ENCODE data around the gene STX2. TPM values are rescaled to one million over a fixed set of nuclear protein-coding genes. Genes with fewer than 3 reads are reported as not detected.
"Not testable (repeated sequence)": the region's sequence is repeated elsewhere in the genome, so short reads cannot be mapped to it uniquely, and the experiment has no call there.

Gene STX2
- total RNA-seq, 2 experiments from 2014 or later, result 13.4 to 14.1 TPM

DNA sequence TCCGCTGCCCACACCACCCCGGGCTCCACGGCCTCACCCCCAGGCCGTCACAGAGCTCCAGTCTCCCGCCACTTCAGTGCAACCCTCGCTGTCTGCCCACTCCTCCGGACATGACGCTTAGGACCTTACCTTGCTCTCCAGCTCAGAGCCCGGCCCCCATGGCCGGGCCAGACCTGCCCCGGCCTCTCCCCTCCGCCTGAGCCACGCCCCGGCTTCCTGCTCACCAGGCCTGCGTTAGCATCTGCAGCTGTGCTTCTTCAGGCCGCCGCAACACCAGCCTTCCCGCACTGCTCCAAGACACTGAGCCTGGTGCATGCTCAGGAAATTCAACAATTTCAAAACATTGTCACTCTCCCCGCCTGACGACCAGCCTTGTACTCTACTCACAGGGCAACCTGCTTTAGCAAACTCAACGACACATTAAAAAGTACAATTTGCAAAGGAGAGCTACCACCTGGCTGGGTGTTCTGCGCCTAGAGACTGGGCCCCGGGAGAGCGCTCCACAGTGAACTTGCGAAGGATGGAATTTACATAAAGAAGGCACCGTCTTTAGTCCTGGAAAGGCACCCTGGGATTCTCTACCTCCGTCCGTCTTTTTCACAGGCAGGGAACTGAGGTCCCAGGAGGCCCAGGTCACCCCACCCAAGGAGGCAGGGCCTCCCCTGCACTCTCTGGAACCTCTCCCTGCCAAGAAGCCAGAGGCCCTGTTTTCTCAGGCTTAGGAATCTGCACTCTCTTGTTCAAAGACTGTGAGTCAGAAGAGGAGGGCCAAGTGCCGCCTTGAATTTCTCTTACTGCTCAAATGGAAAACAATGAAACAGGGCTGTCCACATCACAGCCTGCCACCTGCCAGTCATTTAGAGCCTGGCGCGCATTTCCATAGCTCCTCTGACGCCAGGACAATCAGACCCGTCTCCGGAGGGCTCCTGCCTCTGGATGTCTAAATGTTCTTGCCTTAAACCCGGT, 51.3 kb downstream of the STX2 start:
- no peak overlapping the region for H3K4me3 Mint-ChIP-seq
- H3K4me1 ChIP-seq (ENCODE audit: insufficient read depth, low read length), result no peaks in the 10 kb centered on the region
- peaks cover 79% of the 10 kb centered on the region for H3K36me3 Mint-ChIP-seq (ENCODE audit: low read depth)
- no peaks in the 10 kb centered on the region for H3K27me3 Mint-ChIP-seq
- H3K27ac Mint-ChIP-seq, result no peak overlapping the region
- H3K9me3 ChIP-seq (ENCODE audit: control insufficient read depth in 1 of 2, insufficient read depth in 1 of 2, low read length in 2 of 2), result peaks cover 10 to 30% of the 10 kb centered on the region in 2 experiments
- DNase-seq (no peak), ATAC-seq (ENCODE audit: poor library complexity) (no peak)
- no peak overlapping the region for H3K27ac ChIP-seq (ENCODE audit: low read depth in 1 of 2, low read length in 2 of 2)
- no peaks in the 10 kb centered on the region for H3K4me1 Mint-ChIP-seq (ENCODE audit: low read depth)
- ChIA-PET POLR2A (no interaction called here), CTCF (no interaction called here)
- H3K36me3 ChIP-seq (ENCODE audit: insufficient read depth, low read length), result peaks cover 16% of the 10 kb centered on the region
- H3K9me3 Mint-ChIP-seq, result peaks cover 5% of the 10 kb centered on the region
- no peak for TF ChIP-seq CTCF (IDR thresholded peaks at IDR 0.05)
- H3K27me3 ChIP-seq (ENCODE audit: control insufficient read depth in 1 of 2, insufficient read depth in 2 of 2, low read length in 2 of 2), result no peaks in the 10 kb centered on the region
- intact Hi-C loops (cut with DNase I, micrococcal nuclease), result no loop called here
- no peak overlapping the region for H3K4me3 ChIP-seq (ENCODE audit: low read length)

DNA sequence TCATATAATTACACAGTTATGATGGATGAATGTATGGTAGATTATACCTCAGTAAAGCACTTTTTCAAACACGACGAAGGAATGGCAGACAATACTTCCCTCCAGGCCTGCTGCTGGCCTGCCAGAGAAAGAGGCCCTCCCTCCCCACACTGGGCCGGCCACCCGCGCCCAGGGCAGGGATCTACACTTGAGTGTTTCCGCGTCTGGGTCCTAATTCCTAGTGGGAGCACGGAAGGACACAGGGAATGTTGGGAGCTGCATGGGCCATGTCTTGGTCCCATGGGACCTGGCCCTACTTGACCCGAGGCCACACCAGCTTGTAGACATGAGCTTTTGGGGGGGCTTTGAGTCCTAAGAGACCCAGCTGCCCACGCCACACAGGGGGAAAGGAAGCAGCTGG, 52.0 kb downstream of the STX2 start:
- Mint-ChIP-seq H3K4me1 (ENCODE audit: low read depth) (no peaks in the 10 kb centered on the region), H3K36me3 (ENCODE audit: low read depth) (peaks cover 77% of the 10 kb centered on the region), H3K9me3 (peaks cover 5% of the 10 kb centered on the region), H3K27ac (no peak overlapping the region), H3K27me3 (no peaks in the 10 kb centered on the region), H3K4me3 (no peak overlapping the region)
- Histone ChIP-seq H3K36me3 (ENCODE audit: insufficient read depth, low read length) (peaks cover 16% of the 10 kb centered on the region), H3K27me3 (ENCODE audit: control insufficient read depth in 1 of 2, insufficient read depth in 2 of 2, low read length in 2 of 2) (no peaks in the 10 kb centered on the region), H3K9me3 (ENCODE audit: control insufficient read depth in 1 of 2, insufficient read depth in 1 of 2, low read length in 2 of 2) (peaks cover 10 to 30% of the 10 kb centered on the region in 2 experiments), H3K27ac (ENCODE audit: low read depth in 1 of 2, low read length in 2 of 2) (no peak overlapping the region), H3K4me3 (ENCODE audit: low read length) (no peak overlapping the region), H3K4me1 (ENCODE audit: insufficient read depth, low read length) (no peaks in the 10 kb centered on the region)
- DNase-seq, result no peak
- no peak for ATAC-seq (ENCODE audit: poor library complexity)
- POLR2A ChIA-PET, result no interaction called here
- TF ChIP-seq CTCF (IDR thresholded peaks at IDR 0.05), result no peak
- intact Hi-C loops (cut with DNase I, micrococcal nuclease), result no loop called here
- CTCF ChIA-PET, result no interaction called here

- no peak for TF ChIP-seq CTCF (IDR thresholded peaks at IDR 0.05)
- H3K4me3 Mint-ChIP-seq, result no peak overlapping the region
- Histone ChIP-seq H3K27ac (ENCODE audit: low read depth in 1 of 2, low read length in 2 of 2) (no peak overlapping the region), H3K27me3 (ENCODE audit: control insufficient read depth in 1 of 2, insufficient read depth in 2 of 2, low read length in 2 of 2) (no peaks in the 10 kb centered on the region), H3K4me3 (ENCODE audit: low read length) (no peak overlapping the region), H3K36me3 (ENCODE audit: insufficient read depth, low read length) (peaks cover 5% of the 10 kb centered on the region), H3K9me3 (ENCODE audit: control insufficient read depth in 1 of 2, insufficient read depth in 1 of 2, low read length in 2 of 2) (peaks cover 10 to 26% of the 10 kb centered on the region in 2 experiments), H3K4me1 (ENCODE audit: insufficient read depth, low read length) (no peaks in the 10 kb centered on the region)
- H3K36me3 Mint-ChIP-seq (ENCODE audit: low read depth), result peaks cover 58% of the 10 kb centered on the region
- ATAC-seq (ENCODE audit: poor library complexity), result no peak
- no peak for DNase-seq
- intact Hi-C loops (cut with DNase I, micrococcal nuclease), result no loop called here
- H3K27ac Mint-ChIP-seq, result no peak overlapping the region
- H3K4me1 Mint-ChIP-seq (ENCODE audit: low read depth), result no peaks in the 10 kb centered on the region
- CTCF ChIA-PET, result no interaction called here
- POLR2A ChIA-PET, result no interaction called here
- H3K27me3 Mint-ChIP-seq, result peaks cover 5% of the 10 kb centered on the region
- H3K9me3 Mint-ChIP-seq, result peaks cover 5% of the 10 kb centered on the region
These were observed 55.8 kb downstream of the STX2 start for GRCh38 chr12:130783110-130783715.

DNA sequence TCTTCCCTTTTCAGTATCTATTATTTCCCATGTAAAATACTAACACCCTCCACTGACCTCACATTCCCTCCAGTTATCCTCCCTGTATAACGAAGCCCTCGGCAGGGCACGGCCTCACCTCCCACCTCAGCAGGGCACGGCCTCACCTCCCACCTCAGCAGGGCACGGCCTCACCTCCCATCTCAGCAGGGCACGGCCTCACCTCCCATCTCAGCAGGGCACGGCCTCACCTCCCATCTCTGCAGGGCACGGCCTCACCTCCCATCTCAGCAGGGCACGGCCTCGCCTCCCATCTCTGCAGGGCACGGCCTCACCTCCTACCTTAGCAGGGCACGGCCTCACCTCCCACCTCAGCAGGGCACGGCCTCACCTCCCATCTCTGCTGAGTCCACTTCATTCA, 56.8 kb downstream of the STX2 start:
- H3K4me3 ChIP-seq (ENCODE audit: low read length); H3K4me3 Mint-ChIP-seq; H3K9me3 Mint-ChIP-seq; POLR2A ChIA-PET; CTCF ChIA-PET; H3K27ac ChIP-seq (ENCODE audit: low read depth in 1 of 2, low read length in 2 of 2); intact Hi-C loops (cut with DNase I, micrococcal nuclease); H3K4me1 ChIP-seq (ENCODE audit: insufficient read depth, low read length); H3K27me3 ChIP-seq (ENCODE audit: control insufficient read depth in 1 of 2, insufficient read depth in 2 of 2, low read length in 2 of 2); H3K4me1 Mint-ChIP-seq (ENCODE audit: low read depth); H3K27ac Mint-ChIP-seq; ATAC-seq (ENCODE audit: poor library complexity); H3K36me3 ChIP-seq (ENCODE audit: insufficient read depth, low read length); DNase-seq; H3K27me3 Mint-ChIP-seq: not testable (repeated sequence)
- H3K36me3 Mint-ChIP-seq (ENCODE audit: low read depth), result peaks cover 48% of the 10 kb centered on the region
- H3K9me3 ChIP-seq (ENCODE audit: control insufficient read depth in 1 of 2, insufficient read depth in 1 of 2, low read length in 2 of 2), result peaks cover 10 to 20% of the 10 kb centered on the region in 2 experiments
